DOHH2 (cell line): ENCODE measurements around the gene CERS2.

ENCODE experiments used
- EZH2phosphoT487 ChIP-seq: fragments of 200-600 bp; sonication (generic); IDR thresholded peaks from 2 replicates; pipeline ENCODE4 v1.6.1; 2017; ENCODE audit warnings: borderline replicate concordance, mild to moderate bottlenecking, antibody characterized with exemption, low read length, moderate library complexity, mixed read lengths
- TF ChIP-seq, protein P1 (sequence below): fragments of 200-600 bp; sonication (generic); IDR thresholded peaks from one replicate; pipeline ENCODE4 v1.5.1; 2014; ENCODE audit warnings: antibody characterized with exemption, mild to moderate bottlenecking, low read depth, low read length; ENCODE audit not compliant: poor library complexity, severe bottlenecking

DNA sequence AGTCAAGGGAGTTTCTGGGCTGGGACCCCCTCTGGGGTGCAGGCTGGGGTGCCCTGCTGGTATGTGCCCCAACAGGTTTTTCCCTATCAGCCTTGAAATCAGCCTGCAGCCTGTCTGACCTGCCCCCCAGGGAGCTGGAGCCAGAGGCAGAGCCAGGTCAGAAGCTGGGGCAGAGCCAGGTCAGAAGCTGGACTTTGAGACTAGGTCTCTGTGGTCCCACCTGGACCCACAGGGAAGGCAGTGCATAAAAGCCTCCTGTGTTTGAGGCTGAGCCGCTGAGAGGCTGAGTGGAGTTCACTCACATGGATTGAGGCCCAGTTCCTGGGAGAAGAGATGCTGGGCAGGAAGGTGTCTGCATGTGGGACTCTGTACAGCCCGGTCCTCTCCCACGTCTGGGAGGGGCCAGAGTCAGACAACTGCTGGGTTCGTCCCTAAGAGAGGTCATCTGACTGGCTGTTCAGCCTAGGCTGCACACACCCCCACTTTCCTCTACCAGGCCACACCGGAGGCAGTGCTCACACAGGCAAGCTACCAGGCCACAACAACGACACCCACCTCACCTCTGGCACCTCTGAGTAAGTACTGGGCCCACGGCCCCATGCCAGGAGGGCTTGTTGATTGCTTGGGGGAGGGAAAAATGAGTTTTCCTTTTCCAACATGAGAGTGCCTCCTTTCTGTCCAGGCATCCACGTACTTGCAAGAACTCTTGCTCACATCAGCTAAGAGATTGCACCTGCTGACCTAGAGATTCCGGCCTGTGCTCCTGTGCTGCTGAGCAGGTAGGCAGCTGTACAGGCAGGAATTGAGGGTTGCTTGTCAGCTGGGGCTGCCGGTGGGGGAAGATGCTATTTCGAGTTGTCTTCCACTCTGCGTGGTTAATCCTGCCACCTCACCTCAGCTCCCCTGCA lies 7.4 kb upstream of the CERS2 start, which contains the start of gene ANXA9:
- no peak for TF ChIP-seq EZH2phosphoT487
- TF ChIP-seq, protein P1, sequence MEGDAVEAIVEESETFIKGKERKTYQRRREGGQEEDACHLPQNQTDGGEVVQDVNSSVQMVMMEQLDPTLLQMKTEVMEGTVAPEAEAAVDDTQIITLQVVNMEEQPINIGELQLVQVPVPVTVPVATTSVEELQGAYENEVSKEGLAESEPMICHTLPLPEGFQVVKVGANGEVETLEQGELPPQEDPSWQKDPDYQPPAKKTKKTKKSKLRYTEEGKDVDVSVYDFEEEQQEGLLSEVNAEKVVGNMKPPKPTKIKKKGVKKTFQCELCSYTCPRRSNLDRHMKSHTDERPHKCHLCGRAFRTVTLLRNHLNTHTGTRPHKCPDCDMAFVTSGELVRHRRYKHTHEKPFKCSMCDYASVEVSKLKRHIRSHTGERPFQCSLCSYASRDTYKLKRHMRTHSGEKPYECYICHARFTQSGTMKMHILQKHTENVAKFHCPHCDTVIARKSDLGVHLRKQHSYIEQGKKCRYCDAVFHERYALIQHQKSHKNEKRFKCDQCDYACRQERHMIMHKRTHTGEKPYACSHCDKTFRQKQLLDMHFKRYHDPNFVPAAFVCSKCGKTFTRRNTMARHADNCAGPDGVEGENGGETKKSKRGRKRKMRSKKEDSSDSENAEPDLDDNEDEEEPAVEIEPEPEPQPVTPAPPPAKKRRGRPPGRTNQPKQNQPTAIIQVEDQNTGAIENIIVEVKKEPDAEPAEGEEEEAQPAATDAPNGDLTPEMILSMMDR, result no peak
